Measurements from ENCODE around the gene CDCA8. TPM values are rescaled to one million over a fixed set of nuclear protein-coding genes. Genes with fewer than 3 reads are reported as not detected.

CDCA8 gene
- total and polyA plus RNA-seq, 2 experiments from 2014 or later, result 7.0 to 30.8 TPM

DNA sequence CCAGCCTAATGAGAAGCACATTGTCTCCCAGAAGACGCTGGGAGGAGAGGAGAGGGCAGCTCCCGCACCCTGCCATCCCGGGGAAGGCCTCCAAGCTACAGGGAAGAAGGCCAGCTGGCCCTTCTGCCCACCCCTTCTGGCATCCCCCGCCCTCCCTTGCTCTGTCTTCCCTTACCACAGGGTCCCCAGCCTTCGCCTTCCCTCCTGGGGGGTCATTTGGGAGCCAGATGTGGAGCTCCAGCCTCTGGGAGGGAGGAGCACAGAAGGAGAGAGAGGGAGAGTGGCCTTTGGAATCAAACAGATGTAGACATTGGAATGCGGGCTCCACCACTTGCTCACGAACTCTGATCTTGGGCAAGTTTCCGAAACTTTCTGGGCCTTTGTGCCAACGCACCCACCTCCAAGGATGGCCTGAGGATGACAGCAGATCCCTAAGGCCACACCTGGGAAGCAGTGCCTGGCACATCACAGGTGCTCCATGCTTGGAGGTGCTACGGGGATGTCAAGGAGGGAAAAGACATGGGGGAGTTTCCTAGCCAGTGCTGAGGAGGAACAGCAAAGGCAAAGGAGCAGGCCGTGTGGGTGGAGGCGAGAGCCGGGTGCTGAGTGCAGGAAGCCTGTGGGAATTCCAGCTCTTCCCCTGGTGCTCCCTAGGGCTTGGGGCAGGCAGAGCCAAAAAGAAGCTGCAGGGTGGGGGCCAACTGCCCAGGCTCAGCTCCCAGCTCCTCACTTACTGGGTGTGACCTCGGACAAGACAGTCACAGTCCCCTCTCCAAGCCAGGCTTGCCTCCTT, 34.5 kb upstream of the CDCA8 start:
- Histone ChIP-seq H3K27me3 (peaks cover 31% of the 10 kb centered on the region), H3K36me3 (no peaks in the 10 kb centered on the region), H3K27ac (no peak overlapping the region), H3K9me3 (ENCODE audit: low read depth) (no peaks in the 10 kb centered on the region), H3K4me1 (ENCODE audit: low read depth) (no peaks in the 10 kb centered on the region), H3K4me3 (no peak overlapping the region)
- DNase-seq (ENCODE audit: low read depth in 1 of 2, low spot score in 1 of 2), result no peak
- TF ChIP-seq, protein P1, sequence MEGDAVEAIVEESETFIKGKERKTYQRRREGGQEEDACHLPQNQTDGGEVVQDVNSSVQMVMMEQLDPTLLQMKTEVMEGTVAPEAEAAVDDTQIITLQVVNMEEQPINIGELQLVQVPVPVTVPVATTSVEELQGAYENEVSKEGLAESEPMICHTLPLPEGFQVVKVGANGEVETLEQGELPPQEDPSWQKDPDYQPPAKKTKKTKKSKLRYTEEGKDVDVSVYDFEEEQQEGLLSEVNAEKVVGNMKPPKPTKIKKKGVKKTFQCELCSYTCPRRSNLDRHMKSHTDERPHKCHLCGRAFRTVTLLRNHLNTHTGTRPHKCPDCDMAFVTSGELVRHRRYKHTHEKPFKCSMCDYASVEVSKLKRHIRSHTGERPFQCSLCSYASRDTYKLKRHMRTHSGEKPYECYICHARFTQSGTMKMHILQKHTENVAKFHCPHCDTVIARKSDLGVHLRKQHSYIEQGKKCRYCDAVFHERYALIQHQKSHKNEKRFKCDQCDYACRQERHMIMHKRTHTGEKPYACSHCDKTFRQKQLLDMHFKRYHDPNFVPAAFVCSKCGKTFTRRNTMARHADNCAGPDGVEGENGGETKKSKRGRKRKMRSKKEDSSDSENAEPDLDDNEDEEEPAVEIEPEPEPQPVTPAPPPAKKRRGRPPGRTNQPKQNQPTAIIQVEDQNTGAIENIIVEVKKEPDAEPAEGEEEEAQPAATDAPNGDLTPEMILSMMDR (IDR thresholded peaks at IDR 0.05; ENCODE audit: low read depth, low read length), result no peak

DNA sequence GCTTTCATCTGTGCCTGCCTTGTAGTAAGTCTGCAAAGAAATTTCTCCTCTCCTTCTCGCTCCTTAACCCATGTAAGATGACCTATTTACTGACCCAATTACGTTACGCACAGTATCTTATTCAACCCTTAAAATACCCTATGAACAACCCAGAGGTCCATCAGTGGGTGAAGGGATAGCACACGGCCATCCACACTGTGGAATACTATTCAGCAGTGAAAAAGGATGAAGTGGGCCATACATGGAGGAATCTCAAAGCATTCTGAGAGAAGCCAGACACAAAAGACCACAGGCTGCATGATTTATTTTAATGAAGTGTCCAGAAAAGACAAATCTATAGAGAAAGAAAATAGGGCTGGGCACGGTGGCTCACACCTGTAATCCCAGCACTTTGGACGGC, 33.8 kb upstream of the CDCA8 start:
- Histone ChIP-seq H3K27me3 (peaks cover 31% of the 10 kb centered on the region), H3K36me3 (no peaks in the 10 kb centered on the region), H3K9me3 (ENCODE audit: low read depth) (no peaks in the 10 kb centered on the region), H3K4me3 (no peak overlapping the region), H3K27ac (no peak overlapping the region), H3K4me1 (ENCODE audit: low read depth) (no peaks in the 10 kb centered on the region)
- no peak for DNase-seq (ENCODE audit: low read depth in 1 of 2, low spot score in 1 of 2)
- TF ChIP-seq, protein P1 (IDR thresholded peaks at IDR 0.05; ENCODE audit: low read depth, low read length), result no peak

DNA sequence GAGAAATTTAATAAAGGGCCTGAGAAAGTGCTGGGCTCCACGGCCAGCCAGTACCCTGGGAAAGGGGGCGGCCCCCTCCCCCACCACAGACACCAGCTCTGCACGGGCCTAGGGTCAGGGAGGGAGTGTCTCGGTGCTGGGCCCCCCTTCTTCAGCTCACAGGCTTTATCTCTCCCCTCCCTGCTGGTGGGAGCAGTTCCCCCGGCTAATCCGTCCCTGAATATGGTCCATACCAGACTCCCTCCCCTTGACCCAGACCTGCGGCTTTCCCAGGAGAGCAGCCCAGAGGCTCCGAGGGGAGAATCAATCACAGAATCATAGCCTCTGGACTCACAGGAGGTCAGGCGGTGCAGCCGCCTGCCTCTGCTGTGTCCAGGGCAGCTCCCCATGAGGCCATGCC, 31.7 kb upstream of the CDCA8 start:
- Histone ChIP-seq H3K36me3 (no peaks in the 10 kb centered on the region), H3K4me1 (ENCODE audit: low read depth) (no peaks in the 10 kb centered on the region), H3K9me3 (ENCODE audit: low read depth) (no peaks in the 10 kb centered on the region), H3K27ac (no peak overlapping the region), H3K27me3 (peaks cover 37% of the 10 kb centered on the region), H3K4me3 (no peak overlapping the region)
- no peak for DNase-seq (ENCODE audit: low read depth in 1 of 2, low spot score in 1 of 2)
- TF ChIP-seq, protein P1 (IDR thresholded peaks at IDR 0.05; ENCODE audit: low read depth, low read length), result no peak

DNA sequence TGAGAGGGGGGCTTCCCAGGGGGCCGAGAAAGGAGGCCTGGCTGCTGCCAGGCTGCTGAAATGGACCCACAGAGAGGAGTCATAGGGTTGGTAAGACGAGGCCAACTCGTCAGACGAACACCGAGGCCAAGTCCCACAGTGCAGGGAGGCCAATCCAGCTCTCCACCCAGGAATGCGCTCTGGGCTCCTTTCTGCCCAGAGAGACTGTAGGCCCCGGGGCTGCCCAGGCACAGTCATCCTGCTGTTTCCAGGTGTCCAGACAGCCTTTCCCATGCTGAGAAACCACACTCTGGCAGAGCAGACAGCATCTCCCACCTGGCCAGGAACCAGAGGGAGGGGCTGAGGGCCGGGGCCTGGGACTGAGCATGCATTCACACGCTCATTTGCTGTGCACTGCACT, 30.9 kb upstream of the CDCA8 start:
- H3K9me3 ChIP-seq (ENCODE audit: low read depth), result no peaks in the 10 kb centered on the region
- no peaks in the 10 kb centered on the region for H3K4me1 ChIP-seq (ENCODE audit: low read depth)
- TF ChIP-seq, protein P1 (IDR thresholded peaks at IDR 0.05; ENCODE audit: low read depth, low read length), result no peak
- H3K27me3 ChIP-seq, result peaks cover 39% of the 10 kb centered on the region
- no peak overlapping the region for H3K27ac ChIP-seq
- no peaks in the 10 kb centered on the region for H3K36me3 ChIP-seq
- no peak overlapping the region for H3K4me3 ChIP-seq
- no peak for DNase-seq (ENCODE audit: low read depth in 1 of 2, low spot score in 1 of 2)

DNA sequence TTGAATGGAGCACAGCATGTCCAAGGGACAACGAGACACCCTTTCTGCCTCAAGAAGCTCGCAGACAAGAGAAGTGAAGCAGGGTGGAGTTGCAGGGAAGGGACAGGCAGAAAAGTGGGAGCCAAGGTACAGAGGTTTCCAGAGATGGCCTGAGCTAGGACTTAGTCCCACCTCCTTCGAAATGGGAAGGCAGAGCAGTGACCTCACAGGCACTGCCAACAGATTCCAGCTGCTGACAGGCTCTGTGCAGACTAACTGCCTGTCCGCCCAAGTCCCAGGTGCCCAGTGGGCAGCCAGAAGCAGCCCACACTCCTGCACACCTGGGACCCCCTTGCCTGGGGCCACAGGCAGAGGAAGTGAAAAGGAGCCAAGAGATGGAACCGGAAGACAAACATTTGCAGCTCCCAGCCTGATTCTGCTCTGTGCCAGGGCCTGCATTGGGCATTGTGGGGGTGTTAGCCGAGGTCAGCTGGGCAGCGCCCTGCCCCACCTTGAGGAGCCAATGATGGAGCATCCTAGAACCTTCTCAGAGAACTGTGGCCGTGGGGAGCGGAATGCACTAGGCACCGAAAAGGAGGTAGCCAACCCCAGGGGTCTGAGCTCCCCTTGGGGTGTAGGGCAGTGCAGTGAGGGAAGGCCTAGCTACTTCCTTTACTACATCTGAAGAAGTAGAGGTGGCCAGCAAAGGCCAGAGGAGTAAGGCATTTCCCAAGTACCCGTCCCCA, 30.1 kb upstream of the CDCA8 start:
- no peak overlapping the region for H3K27ac ChIP-seq
- H3K4me1 ChIP-seq (ENCODE audit: low read depth), result no peaks in the 10 kb centered on the region
- TF ChIP-seq, protein P1 (IDR thresholded peaks at IDR 0.05; ENCODE audit: low read depth, low read length), result no peak
- no peaks in the 10 kb centered on the region for H3K9me3 ChIP-seq (ENCODE audit: low read depth)
- no peak overlapping the region for H3K4me3 ChIP-seq
- no peaks in the 10 kb centered on the region for H3K36me3 ChIP-seq
- DNase-seq (ENCODE audit: low read depth in 1 of 2, low spot score in 1 of 2), result no peak
- peaks cover 45% of the 10 kb centered on the region for H3K27me3 ChIP-seq

All from cardiac muscle cell (in vitro differentiated cells and primary cell).